ENCODE data around the gene SPATS2L.

SPATS2L gene

GRCh38 chr2:200354833-200355751 is 48.6 kb downstream of the SPATS2L start:
- Histone ChIP-seq H3K4me3 (replicated peaks; ENCODE audit: low read depth, low read length) (no peak overlapping the region), H3K27me3 (replicated peaks; ENCODE audit: control insufficient read depth, insufficient read depth, low read length) (no peaks in the 10 kb centered on the region), H3K36me3 (ENCODE audit: control insufficient read depth, insufficient read depth, low read length) (no peaks in the 10 kb centered on the region)
- no peak for DNase-seq (ENCODE audit: extremely low read depth, insufficient read length)
- TF ChIP-seq CTCF (IDR thresholded peaks at IDR 0.05; ENCODE audit: insufficient read depth, low read length, poor library complexity, severe bottlenecking), result no peak

GRCh38 chr2:200356321-200356720 is 49.8 kb downstream of the SPATS2L start:
- no peaks in the 10 kb centered on the region for H3K27me3 ChIP-seq (replicated peaks; ENCODE audit: control insufficient read depth, insufficient read depth, low read length)
- no peak overlapping the region for H3K4me3 ChIP-seq (replicated peaks; ENCODE audit: low read depth, low read length)
- DNase-seq (ENCODE audit: extremely low read depth, insufficient read length), result no peak
- no peak for TF ChIP-seq CTCF (IDR thresholded peaks at IDR 0.05; ENCODE audit: insufficient read depth, low read length, poor library complexity, severe bottlenecking)
- no peaks in the 10 kb centered on the region for H3K36me3 ChIP-seq (ENCODE audit: control insufficient read depth, insufficient read depth, low read length)

- Histone ChIP-seq H3K4me3 (replicated peaks; ENCODE audit: low read depth, low read length) (no peak overlapping the region), H3K36me3 (ENCODE audit: control insufficient read depth, insufficient read depth, low read length) (no peaks in the 10 kb centered on the region), H3K27me3 (replicated peaks; ENCODE audit: control insufficient read depth, insufficient read depth, low read length) (no peaks in the 10 kb centered on the region)
- no peak for DNase-seq (ENCODE audit: extremely low read depth, insufficient read length)
- TF ChIP-seq CTCF (IDR thresholded peaks at IDR 0.05; ENCODE audit: insufficient read depth, low read length, poor library complexity, severe bottlenecking), result no peak
Measured at GRCh38 chr2:200356857-200357384, 50.4 kb downstream of the SPATS2L start.

GRCh38 chr2:200357845-200358244 is 51.4 kb downstream of the SPATS2L start:
- TF ChIP-seq CTCF (IDR thresholded peaks at IDR 0.05; ENCODE audit: insufficient read depth, low read length, poor library complexity, severe bottlenecking), result no peak
- Histone ChIP-seq H3K27me3 (replicated peaks; ENCODE audit: control insufficient read depth, insufficient read depth, low read length) (no peaks in the 10 kb centered on the region), H3K36me3 (ENCODE audit: control insufficient read depth, insufficient read depth, low read length) (no peaks in the 10 kb centered on the region), H3K4me3 (replicated peaks; ENCODE audit: low read depth, low read length) (no peak overlapping the region)
- no peak for DNase-seq (ENCODE audit: extremely low read depth, insufficient read length)

- no peak for TF ChIP-seq CTCF (IDR thresholded peaks at IDR 0.05; ENCODE audit: insufficient read depth, low read length, poor library complexity, severe bottlenecking)
- Histone ChIP-seq H3K27me3 (replicated peaks; ENCODE audit: control insufficient read depth, insufficient read depth, low read length) (no peaks in the 10 kb centered on the region), H3K4me3 (replicated peaks; ENCODE audit: low read depth, low read length) (no peak overlapping the region), H3K36me3 (ENCODE audit: control insufficient read depth, insufficient read depth, low read length) (no peaks in the 10 kb centered on the region)
- no peak for DNase-seq (ENCODE audit: extremely low read depth, insufficient read length)
Measured at GRCh38 chr2:200359552-200359951, 53.1 kb downstream of the SPATS2L start.

Data from GM06990 (cell line).